HEK293 (cell line): ENCODE data around the gene VSTM4.

Experiments used
- CTCF ChIA-PET: fragments of 350-600 bp; formaldehyde crosslinking; extraction: SDS; loops from one replicate; lab custom pipeline; 2021; ENCODE audit warnings: antibody characterized with exemption; lab: Yijun Ruan, JAX
- POLR2A ChIA-PET: fragments of 300-600 bp; formaldehyde crosslinking; extraction: SDS; loops from one replicate; lab custom pipeline; 2020; ENCODE audit warnings: antibody characterized with exemption, inconsistent platforms; lab: Yijun Ruan, JAX
- H3K27ac ChIP-seq: fragments of 200-500 bp; sonication (Bioruptor generic); 2 replicates; pipeline ENCODE4 v1.5.1; 2014; ENCODE audit warnings: low read depth, low read length, control low read depth, inconsistent platforms; ENCODE audit errors: extremely low read depth
- H3K36me3 ChIP-seq, 2 experiments: fragments of 200-500 bp in 1 of 2; sonication (Bioruptor generic) in 1 of 2; 1 replicate in 1 of 2; 2 replicates in 1 of 2; pipeline ENCODE4 v1.5.1; 2014 to 2017; ENCODE audit warnings: inconsistent platforms in 2 of 2, low read length in 2 of 2; ENCODE audit not compliant: control insufficient read depth in 2 of 2, insufficient read depth in 1 of 2
- H3K4me1 ChIP-seq: fragments of 200-500 bp; sonication (Bioruptor generic); 2 replicates; pipeline ENCODE4 v1.5.1; 2014; ENCODE audit warnings: mild to moderate bottlenecking, low read length, inconsistent platforms; ENCODE audit not compliant: control insufficient read depth, insufficient read depth
- H3K4me3 ChIP-seq: 2 replicates; pipeline ENCODE4 v1.5.1; 2011; ENCODE audit warnings: low read depth, mild to moderate bottlenecking, control low read depth, low read length, moderate library complexity
- H3K9me3 ChIP-seq: fragments of 200-500 bp; sonication (Bioruptor generic); 2 replicates; pipeline ENCODE4 v1.5.1; 2014; ENCODE audit warnings: low read depth, low read length, inconsistent platforms; ENCODE audit not compliant: control insufficient read depth, insufficient read depth
- KLF8 ChIP-seq: fragments of 450-650 bp; formaldehyde crosslinking; IDR thresholded peaks from 2 replicates; pipeline ENCODE4 v1.5.1; 2016; ENCODE audit warnings: missing biosample characterization, missing genetic modification characterization
- MZF1 ChIP-seq: fragments of 450-650 bp; formaldehyde crosslinking; IDR thresholded peaks from 2 replicates; pipeline ENCODE4 v1.5.1; 2017; ENCODE audit warnings: missing biosample characterization, missing genetic modification characterization, borderline replicate concordance
- SCRT1 ChIP-seq: fragments of 450-650 bp; formaldehyde crosslinking; IDR thresholded peaks from 2 replicates; pipeline ENCODE4 v1.5.1; 2016; ENCODE audit warnings: missing biosample characterization, missing genetic modification characterization, borderline replicate concordance
- TRIM28 ChIP-seq: IDR thresholded peaks from 2 replicates; pipeline ENCODE4 v1.6.1; 2011; ENCODE audit warnings: low read length, control low read depth, borderline replicate concordance
- ZEB2 ChIP-seq: fragments of 450-650 bp; formaldehyde crosslinking; IDR thresholded peaks from 2 replicates; pipeline ENCODE4 v1.5.1; 2016; ENCODE audit warnings: missing biosample characterization, missing genetic modification characterization
- ZNF10 ChIP-seq: fragments of 450-650 bp; formaldehyde crosslinking; IDR thresholded peaks from 2 replicates; pipeline ENCODE4 v1.5.1; 2017; ENCODE audit warnings: missing biosample characterization, missing genetic modification characterization
- ZNF174 ChIP-seq: fragments of 450-650 bp; formaldehyde crosslinking; IDR thresholded peaks from 2 replicates; pipeline ENCODE4 v1.5.0; 2017; ENCODE audit warnings: missing biosample characterization, mild to moderate bottlenecking, missing genetic modification characterization
- ZNF211 ChIP-seq: fragments of 450-650 bp; formaldehyde crosslinking; IDR thresholded peaks from 2 replicates; pipeline ENCODE4 v1.5.1; 2016; ENCODE audit warnings: low read depth, missing biosample characterization, missing genetic modification characterization
- ZNF23 ChIP-seq: fragments of 450-650 bp; formaldehyde crosslinking; IDR thresholded peaks from 2 replicates; pipeline ENCODE4 v1.5.1; 2016; ENCODE audit warnings: missing biosample characterization, missing genetic modification characterization, borderline replicate concordance
- ZNF302 ChIP-seq: fragments of 450-650 bp; formaldehyde crosslinking; IDR thresholded peaks from 2 replicates; pipeline ENCODE4 v1.5.1; 2016; ENCODE audit warnings: missing biosample characterization, missing genetic modification characterization, low read depth
- ZNF391 ChIP-seq: fragments of 450-650 bp; formaldehyde crosslinking; IDR thresholded peaks from 2 replicates; pipeline ENCODE4 v1.5.1; 2016; ENCODE audit warnings: low read depth, missing biosample characterization, missing genetic modification characterization, borderline replicate concordance
- ZNF423 ChIP-seq: fragments of 450-650 bp; formaldehyde crosslinking; IDR thresholded peaks from 2 replicates; pipeline ENCODE4 v1.5.1; 2016; ENCODE audit warnings: missing biosample characterization, missing genetic modification characterization
- ZNF629 ChIP-seq: fragments of 450-650 bp; formaldehyde crosslinking; IDR thresholded peaks from 2 replicates; pipeline ENCODE4 v1.5.1; 2017; ENCODE audit warnings: missing biosample characterization, missing genetic modification characterization
- ZNF707 ChIP-seq: fragments of 450-650 bp; formaldehyde crosslinking; IDR thresholded peaks from 2 replicates; pipeline ENCODE4 v1.5.1; 2016; ENCODE audit warnings: missing biosample characterization, missing genetic modification characterization
- ZNF791 ChIP-seq: fragments of 450-650 bp; formaldehyde crosslinking; IDR thresholded peaks from 2 replicates; pipeline ENCODE4 v1.5.1; 2016; ENCODE audit warnings: missing biosample characterization, missing genetic modification characterization
- TF ChIP-seq, protein P1 (sequence below): fragments of 450-650 bp; formaldehyde crosslinking; IDR thresholded peaks from 2 replicates; pipeline ENCODE4 v1.5.1; 2017; ENCODE audit warnings: missing biosample characterization, missing genetic modification characterization
- TF ChIP-seq, protein P2 (sequence below): fragments of 450-650 bp; formaldehyde crosslinking; optimal IDR thresholded peaks from 2 replicates; pipeline ENCODE3; 2016; ENCODE audit warnings: missing biosample characterization, mild to moderate bottlenecking, missing genetic modification characterization
- TF ChIP-seq, protein P3 (sequence below): fragments of 450-650 bp; formaldehyde crosslinking; IDR thresholded peaks from 2 replicates; pipeline ENCODE4 v1.5.1; 2016; ENCODE audit warnings: missing biosample characterization, missing genetic modification characterization
- TF ChIP-seq, protein P4 (sequence below): fragments of 450-650 bp; formaldehyde crosslinking; IDR thresholded peaks from 2 replicates; pipeline ENCODE4 v1.5.1; 2016; ENCODE audit warnings: missing biosample characterization, missing genetic modification characterization, borderline replicate concordance
- TF ChIP-seq, protein P5 (sequence below): fragments of 450-650 bp; formaldehyde crosslinking; IDR thresholded peaks from 2 replicates; pipeline ENCODE4 v1.5.1; 2016; ENCODE audit warnings: missing biosample characterization, missing genetic modification characterization, low read depth

The VSTM4 gene

DNA sequence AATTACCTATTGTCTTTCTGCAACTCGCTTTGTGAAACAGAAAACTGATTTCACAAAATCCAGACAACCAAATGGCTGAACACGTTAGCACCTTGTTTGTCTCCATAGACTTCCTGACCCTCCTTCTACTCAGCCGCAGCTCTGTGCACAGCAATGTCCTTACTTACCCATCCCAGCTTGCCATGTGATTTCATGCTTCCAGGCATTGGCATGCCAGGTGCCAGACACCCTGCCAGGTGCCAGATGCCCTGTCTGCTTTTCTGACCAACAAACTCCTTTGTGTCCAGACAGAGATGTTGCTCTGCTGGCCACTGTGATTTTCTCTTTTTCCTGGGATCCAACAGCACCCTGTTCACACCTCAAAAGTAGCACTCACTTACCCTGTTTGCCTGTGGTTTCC is 34.6 kb upstream of the VSTM4 start:
- POLR2A ChIA-PET = no interaction called here
- Histone ChIP-seq H3K9me3 (no peaks in the 10 kb centered on the region), H3K36me3 (no peaks in the 10 kb centered on the region), H3K27ac (no peak overlapping the region), H3K4me3 (no peak overlapping the region), H3K4me1 (no peaks in the 10 kb centered on the region)
- CTCF ChIA-PET = no interaction called here
- TF ChIP-seq, protein P1, sequence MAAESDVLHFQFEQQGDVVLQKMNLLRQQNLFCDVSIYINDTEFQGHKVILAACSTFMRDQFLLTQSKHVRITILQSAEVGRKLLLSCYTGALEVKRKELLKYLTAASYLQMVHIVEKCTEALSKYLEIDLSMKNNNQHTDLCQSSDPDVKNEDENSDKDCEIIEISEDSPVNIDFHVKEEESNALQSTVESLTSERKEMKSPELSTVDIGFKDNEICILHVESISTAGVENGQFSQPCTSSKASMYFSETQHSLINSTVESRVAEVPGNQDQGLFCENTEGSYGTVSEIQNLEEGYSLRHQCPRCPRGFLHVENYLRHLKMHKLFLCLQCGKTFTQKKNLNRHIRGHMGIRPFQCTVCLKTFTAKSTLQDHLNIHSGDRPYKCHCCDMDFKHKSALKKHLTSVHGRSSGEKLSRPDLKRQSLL (tag by site-specific recombination) = no peak
- TF ChIP-seq, protein P2, sequence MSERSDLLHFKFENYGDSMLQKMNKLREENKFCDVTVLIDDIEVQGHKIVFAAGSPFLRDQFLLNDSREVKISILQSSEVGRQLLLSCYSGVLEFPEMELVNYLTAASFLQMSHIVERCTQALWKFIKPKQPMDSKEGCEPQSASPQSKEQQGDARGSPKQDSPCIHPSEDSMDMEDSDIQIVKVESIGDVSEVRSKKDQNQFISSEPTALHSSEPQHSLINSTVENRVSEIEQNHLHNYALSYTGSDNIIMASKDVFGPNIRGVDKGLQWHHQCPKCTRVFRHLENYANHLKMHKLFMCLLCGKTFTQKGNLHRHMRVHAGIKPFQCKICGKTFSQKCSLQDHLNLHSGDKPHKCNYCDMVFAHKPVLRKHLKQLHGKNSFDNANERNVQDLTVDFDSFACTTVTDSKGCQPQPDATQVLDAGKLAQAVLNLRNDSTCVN (tag by site-specific recombination) = no peak
- TF ChIP-seq ZNF423 (tag by site-specific recombination) = no peak
- TF ChIP-seq KLF8 = no peak
- no peak for TF ChIP-seq ZNF23 (tag by site-specific recombination)
- no peak for TF ChIP-seq ZNF629 (tag by site-specific recombination)
- no peak for TF ChIP-seq ZNF707 (tag by site-specific recombination)
- no peak for TF ChIP-seq ZNF391 (tag by site-specific recombination)
- no peak for TF ChIP-seq TRIM28
- TF ChIP-seq MZF1 (tag by site-specific recombination) = no peak
- TF ChIP-seq SCRT1 = no peak

DNA sequence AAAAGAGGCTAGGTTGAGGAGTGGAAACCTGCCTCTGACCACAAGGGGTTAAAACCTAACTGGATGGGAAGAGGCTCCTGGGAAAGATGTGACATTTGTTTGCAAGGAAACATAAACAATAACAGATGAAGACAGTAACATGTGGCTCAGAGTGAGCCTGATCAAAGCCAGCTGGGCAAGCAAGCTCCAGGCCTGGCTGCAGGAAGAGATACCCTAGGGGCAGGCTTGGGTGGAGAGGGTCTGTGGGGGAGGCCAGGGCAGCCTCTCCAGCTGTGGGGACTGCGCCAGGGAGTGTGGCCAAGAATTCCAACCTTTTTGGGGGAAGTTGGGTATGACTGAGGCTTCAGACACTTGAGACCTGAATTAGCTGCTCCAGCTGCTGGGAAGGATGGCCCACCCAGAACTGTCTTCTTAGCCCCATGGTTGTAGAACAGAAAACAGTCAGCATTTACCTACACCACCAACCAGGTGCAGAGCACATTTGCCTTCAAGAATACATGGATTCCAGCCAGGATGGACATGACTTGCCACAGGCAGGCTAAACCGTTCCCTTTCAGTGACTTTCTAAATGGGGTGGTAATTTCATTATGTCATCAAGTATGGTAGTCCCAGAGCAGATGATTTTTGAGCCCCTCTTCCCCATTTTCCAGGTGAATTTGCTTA is 28.9 kb upstream of the VSTM4 start:
- Histone ChIP-seq H3K36me3 (no peaks in the 10 kb centered on the region), H3K9me3 (no peaks in the 10 kb centered on the region), H3K4me1 (no peaks in the 10 kb centered on the region), H3K4me3 (no peak overlapping the region), H3K27ac (no peak overlapping the region)
- CTCF ChIA-PET = no interaction called here
- POLR2A ChIA-PET = no interaction called here
- TF ChIP-seq, protein P2 (tag by site-specific recombination) = no peak
- TF ChIP-seq, protein P3, sequence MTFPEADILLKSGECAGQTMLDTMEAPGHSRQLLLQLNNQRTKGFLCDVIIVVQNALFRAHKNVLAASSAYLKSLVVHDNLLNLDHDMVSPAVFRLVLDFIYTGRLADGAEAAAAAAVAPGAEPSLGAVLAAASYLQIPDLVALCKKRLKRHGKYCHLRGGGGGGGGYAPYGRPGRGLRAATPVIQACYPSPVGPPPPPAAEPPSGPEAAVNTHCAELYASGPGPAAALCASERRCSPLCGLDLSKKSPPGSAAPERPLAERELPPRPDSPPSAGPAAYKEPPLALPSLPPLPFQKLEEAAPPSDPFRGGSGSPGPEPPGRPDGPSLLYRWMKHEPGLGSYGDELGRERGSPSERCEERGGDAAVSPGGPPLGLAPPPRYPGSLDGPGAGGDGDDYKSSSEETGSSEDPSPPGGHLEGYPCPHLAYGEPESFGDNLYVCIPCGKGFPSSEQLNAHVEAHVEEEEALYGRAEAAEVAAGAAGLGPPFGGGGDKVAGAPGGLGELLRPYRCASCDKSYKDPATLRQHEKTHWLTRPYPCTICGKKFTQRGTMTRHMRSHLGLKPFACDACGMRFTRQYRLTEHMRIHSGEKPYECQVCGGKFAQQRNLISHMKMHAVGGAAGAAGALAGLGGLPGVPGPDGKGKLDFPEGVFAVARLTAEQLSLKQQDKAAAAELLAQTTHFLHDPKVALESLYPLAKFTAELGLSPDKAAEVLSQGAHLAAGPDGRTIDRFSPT (tag by site-specific recombination) = no peak
- TF ChIP-seq ZNF10 (tag by site-specific recombination) (no peak), ZNF174 (tag by site-specific recombination) (no peak), ZNF791 (tag by site-specific recombination) (no peak), ZNF302 (tag by site-specific recombination) (no peak), ZEB2 (tag by site-specific recombination) (no peak), ZNF211 (no peak)
- TF ChIP-seq, protein P4, sequence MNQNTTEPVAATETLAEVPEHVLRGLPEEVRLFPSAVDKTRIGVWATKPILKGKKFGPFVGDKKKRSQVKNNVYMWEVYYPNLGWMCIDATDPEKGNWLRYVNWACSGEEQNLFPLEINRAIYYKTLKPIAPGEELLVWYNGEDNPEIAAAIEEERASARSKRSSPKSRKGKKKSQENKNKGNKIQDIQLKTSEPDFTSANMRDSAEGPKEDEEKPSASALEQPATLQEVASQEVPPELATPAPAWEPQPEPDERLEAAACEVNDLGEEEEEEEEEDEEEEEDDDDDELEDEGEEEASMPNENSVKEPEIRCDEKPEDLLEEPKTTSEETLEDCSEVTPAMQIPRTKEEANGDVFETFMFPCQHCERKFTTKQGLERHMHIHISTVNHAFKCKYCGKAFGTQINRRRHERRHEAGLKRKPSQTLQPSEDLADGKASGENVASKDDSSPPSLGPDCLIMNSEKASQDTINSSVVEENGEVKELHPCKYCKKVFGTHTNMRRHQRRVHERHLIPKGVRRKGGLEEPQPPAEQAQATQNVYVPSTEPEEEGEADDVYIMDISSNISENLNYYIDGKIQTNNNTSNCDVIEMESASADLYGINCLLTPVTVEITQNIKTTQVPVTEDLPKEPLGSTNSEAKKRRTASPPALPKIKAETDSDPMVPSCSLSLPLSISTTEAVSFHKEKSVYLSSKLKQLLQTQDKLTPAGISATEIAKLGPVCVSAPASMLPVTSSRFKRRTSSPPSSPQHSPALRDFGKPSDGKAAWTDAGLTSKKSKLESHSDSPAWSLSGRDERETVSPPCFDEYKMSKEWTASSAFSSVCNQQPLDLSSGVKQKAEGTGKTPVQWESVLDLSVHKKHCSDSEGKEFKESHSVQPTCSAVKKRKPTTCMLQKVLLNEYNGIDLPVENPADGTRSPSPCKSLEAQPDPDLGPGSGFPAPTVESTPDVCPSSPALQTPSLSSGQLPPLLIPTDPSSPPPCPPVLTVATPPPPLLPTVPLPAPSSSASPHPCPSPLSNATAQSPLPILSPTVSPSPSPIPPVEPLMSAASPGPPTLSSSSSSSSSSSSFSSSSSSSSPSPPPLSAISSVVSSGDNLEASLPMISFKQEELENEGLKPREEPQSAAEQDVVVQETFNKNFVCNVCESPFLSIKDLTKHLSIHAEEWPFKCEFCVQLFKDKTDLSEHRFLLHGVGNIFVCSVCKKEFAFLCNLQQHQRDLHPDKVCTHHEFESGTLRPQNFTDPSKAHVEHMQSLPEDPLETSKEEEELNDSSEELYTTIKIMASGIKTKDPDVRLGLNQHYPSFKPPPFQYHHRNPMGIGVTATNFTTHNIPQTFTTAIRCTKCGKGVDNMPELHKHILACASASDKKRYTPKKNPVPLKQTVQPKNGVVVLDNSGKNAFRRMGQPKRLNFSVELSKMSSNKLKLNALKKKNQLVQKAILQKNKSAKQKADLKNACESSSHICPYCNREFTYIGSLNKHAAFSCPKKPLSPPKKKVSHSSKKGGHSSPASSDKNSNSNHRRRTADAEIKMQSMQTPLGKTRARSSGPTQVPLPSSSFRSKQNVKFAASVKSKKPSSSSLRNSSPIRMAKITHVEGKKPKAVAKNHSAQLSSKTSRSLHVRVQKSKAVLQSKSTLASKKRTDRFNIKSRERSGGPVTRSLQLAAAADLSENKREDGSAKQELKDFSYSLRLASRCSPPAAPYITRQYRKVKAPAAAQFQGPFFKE (tag by site-specific recombination) = no peak
- TF ChIP-seq, protein P5, sequence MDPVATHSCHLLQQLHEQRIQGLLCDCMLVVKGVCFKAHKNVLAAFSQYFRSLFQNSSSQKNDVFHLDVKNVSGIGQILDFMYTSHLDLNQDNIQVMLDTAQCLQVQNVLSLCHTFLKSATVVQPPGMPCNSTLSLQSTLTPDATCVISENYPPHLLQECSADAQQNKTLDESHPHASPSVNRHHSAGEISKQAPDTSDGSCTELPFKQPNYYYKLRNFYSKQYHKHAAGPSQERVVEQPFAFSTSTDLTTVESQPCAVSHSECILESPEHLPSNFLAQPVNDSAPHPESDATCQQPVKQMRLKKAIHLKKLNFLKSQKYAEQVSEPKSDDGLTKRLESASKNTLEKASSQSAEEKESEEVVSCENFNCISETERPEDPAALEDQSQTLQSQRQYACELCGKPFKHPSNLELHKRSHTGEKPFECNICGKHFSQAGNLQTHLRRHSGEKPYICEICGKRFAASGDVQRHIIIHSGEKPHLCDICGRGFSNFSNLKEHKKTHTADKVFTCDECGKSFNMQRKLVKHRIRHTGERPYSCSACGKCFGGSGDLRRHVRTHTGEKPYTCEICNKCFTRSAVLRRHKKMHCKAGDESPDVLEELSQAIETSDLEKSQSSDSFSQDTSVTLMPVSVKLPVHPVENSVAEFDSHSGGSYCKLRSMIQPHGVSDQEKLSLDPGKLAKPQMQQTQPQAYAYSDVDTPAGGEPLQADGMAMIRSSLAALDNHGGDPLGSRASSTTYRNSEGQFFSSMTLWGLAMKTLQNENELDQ (tag by site-specific recombination) = no peak
